CD4-positive, alpha-beta T cell (primary cell): Measurements from ENCODE around the gene CRYGS. TPM values are rescaled to one million over a fixed set of nuclear protein-coding genes. Genes with fewer than 3 reads are reported as not detected.

Source experiments
- ATAC-seq: fragments of 200-7000 bp; cut with Tn5 transposase; one replicate; pipeline ENCODE4 v1.10.0; 2022; ENCODE audit warnings: mild to moderate bottlenecking; ENCODE audit not compliant: poor library complexity
- CTCF ChIA-PET: fragments of 350-600 bp; sonication (Branson Sonifier 250); formaldehyde crosslinking; loops from one replicate; lab custom pipeline; 2021; ENCODE audit warnings: antibody characterized with exemption, inconsistent platforms; lab: Charles Lee
- POLR2A ChIA-PET: fragments of 350-600 bp; sonication (Branson Sonifier 250); formaldehyde crosslinking; loops from one replicate; lab custom pipeline; 2021; ENCODE audit warnings: antibody characterized with exemption, inconsistent platforms; lab: Charles Lee
- DNase-seq, 14 experiments: peaks; one replicate each; pipeline ENCODE4 v3.0.0-alpha.2; 2013 to 2020; ENCODE audit warnings: mixed read lengths in 2 of 14
- H3K27ac ChIP-seq, 2 donors: one replicate each; pipeline versions ENCODE4 v1.5.1 to v1.7.0; 2013; ENCODE audit warnings: low read length in 2 of 2, low read depth in 1 of 2, mild to moderate bottlenecking in 1 of 2
- H3K27me3 ChIP-seq, 2 experiments: 1 replicate in 1 of 2; 2 replicates in 1 of 2; pipeline versions ENCODE4 v1.6.1 to v1.7.0; 2013; ENCODE audit warnings: low read length in 2 of 2, control low read depth in 1 of 2, mild to moderate bottlenecking in 1 of 2, moderate library complexity in 1 of 2; ENCODE audit not compliant: insufficient read depth in 2 of 2, control insufficient read depth in 1 of 2
- H3K36me3 ChIP-seq: one replicate; pipeline ENCODE4 v1.6.1; 2013; ENCODE audit warnings: low read length, control low read depth; ENCODE audit not compliant: insufficient read depth
- H3K4me1 ChIP-seq: one replicate; pipeline ENCODE4 v1.6.1; 2013; ENCODE audit warnings: low read length, control low read depth; ENCODE audit not compliant: insufficient read depth
- H3K4me3 ChIP-seq: one replicate; pipeline ENCODE4 v1.5.1; 2013; ENCODE audit warnings: mild to moderate bottlenecking, low read length, moderate library complexity
- H3K9me3 ChIP-seq, 2 experiments: 1 replicate in 1 of 2; 2 replicates in 1 of 2; pipeline versions ENCODE4 v1.6.1 to v1.7.0; 2013; ENCODE audit warnings: low read length in 2 of 2, mild to moderate bottlenecking in 2 of 2, control low read depth in 1 of 2, moderate library complexity in 1 of 2; ENCODE audit not compliant: control insufficient read depth in 1 of 2, insufficient read depth in 1 of 2
- H3K27ac Mint-ChIP-seq: one replicate; pipeline ENCODE4 v1.8.0; 2020; ENCODE audit warnings: mixed read lengths
- H3K27me3 Mint-ChIP-seq: one replicate; pipeline ENCODE4 v1.8.0; 2021; ENCODE audit warnings: mixed read lengths
- H3K36me3 Mint-ChIP-seq: one replicate; pipeline ENCODE4 v1.8.0; 2021; ENCODE audit warnings: low read depth, mixed read lengths
- H3K4me1 Mint-ChIP-seq: one replicate; pipeline ENCODE4 v1.8.0; 2021; ENCODE audit warnings: low read depth, mixed read lengths
- H3K4me3 Mint-ChIP-seq: one replicate; pipeline ENCODE4 v1.8.0; 2020; ENCODE audit warnings: mild to moderate bottlenecking, mixed read lengths
- H3K9me3 Mint-ChIP-seq: one replicate; pipeline ENCODE4 v1.8.0; 2020; ENCODE audit warnings: mixed read lengths
- intact Hi-C, 2 experiments: fragments of 100-400 bp; cut with DNase I in 1 of 2; cut with micrococcal nuclease in 1 of 2; formaldehyde crosslinking; loops; one replicate each; pipeline versions ENCODE4 v1.15.1 to v1.9.0; 2023 to 2025; cut with DNase I, micrococcal nuclease
- total RNA-seq, 174 experiments: library from RNA in 2 of 174; stranded (reverse) in 2 of 174; gene quantifications; one replicate each; pipeline ENCODE4 v1.2.3 and lab custom pipeline; 2021 to 2026
- TF ChIP-seq, protein P1 (sequence below): fragments of 200-600 bp; IDR thresholded peaks from one replicate; pipeline ENCODE4 v1.8.0; 2022; ENCODE audit warnings: antibody characterized with exemption, mild to moderate bottlenecking

The CRYGS gene
- total RNA-seq, 2 experiments from 2014 or later = 1.9 to 2.3 TPM

- H3K9me3 Mint-ChIP-seq = no peaks in the 10 kb centered on the region
- intact Hi-C loops = no loop called here
- CTCF ChIA-PET = interaction anchor here (0.6 kb wide), 1 partner anchor 29 kb away, joined by 3 read pairs; no protein-coding TSS in a partner anchor
- Histone ChIP-seq H3K27ac (no peak overlapping the region), H3K27me3 (no peaks in the 10 kb centered on the region), H3K4me3 (no peak overlapping the region), H3K4me1 (peaks cover 14% of the 10 kb centered on the region), H3K36me3 (no peaks in the 10 kb centered on the region), H3K9me3 (no peaks in the 10 kb centered on the region)
- H3K27ac Mint-ChIP-seq = no peak overlapping the region
- TF ChIP-seq, protein P1, sequence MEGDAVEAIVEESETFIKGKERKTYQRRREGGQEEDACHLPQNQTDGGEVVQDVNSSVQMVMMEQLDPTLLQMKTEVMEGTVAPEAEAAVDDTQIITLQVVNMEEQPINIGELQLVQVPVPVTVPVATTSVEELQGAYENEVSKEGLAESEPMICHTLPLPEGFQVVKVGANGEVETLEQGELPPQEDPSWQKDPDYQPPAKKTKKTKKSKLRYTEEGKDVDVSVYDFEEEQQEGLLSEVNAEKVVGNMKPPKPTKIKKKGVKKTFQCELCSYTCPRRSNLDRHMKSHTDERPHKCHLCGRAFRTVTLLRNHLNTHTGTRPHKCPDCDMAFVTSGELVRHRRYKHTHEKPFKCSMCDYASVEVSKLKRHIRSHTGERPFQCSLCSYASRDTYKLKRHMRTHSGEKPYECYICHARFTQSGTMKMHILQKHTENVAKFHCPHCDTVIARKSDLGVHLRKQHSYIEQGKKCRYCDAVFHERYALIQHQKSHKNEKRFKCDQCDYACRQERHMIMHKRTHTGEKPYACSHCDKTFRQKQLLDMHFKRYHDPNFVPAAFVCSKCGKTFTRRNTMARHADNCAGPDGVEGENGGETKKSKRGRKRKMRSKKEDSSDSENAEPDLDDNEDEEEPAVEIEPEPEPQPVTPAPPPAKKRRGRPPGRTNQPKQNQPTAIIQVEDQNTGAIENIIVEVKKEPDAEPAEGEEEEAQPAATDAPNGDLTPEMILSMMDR = no peak
- H3K27me3 Mint-ChIP-seq = no peaks in the 10 kb centered on the region
- no peak for ATAC-seq
- POLR2A ChIA-PET = interaction anchor here (1.4 kb wide), 1 partner anchor 24 kb away, joined by 4 read pairs; no protein-coding TSS in a partner anchor
- no peak for DNase-seq
- peaks cover 26% of the 10 kb centered on the region for H3K4me1 Mint-ChIP-seq
- H3K36me3 Mint-ChIP-seq = no peaks in the 10 kb centered on the region
- H3K4me3 Mint-ChIP-seq = no peak overlapping the region
Measured at GRCh38 chr3:186510374-186511079, 33.7 kb downstream of the CRYGS start.

GRCh38 chr3:186509423-186509822 lies 34.8 kb downstream of the CRYGS start:
- Mint-ChIP-seq H3K4me3 (no peak overlapping the region), H3K27ac (no peak overlapping the region), H3K27me3 (no peaks in the 10 kb centered on the region), H3K9me3 (no peaks in the 10 kb centered on the region), H3K36me3 (no peaks in the 10 kb centered on the region), H3K4me1 (peaks cover 15% of the 10 kb centered on the region)
- POLR2A ChIA-PET = no interaction called here
- Histone ChIP-seq H3K27me3 (no peaks in the 10 kb centered on the region), H3K27ac (no peak overlapping the region), H3K36me3 (no peaks in the 10 kb centered on the region), H3K9me3 (no peaks in the 10 kb centered on the region), H3K4me1 (peaks cover 3% of the 10 kb centered on the region), H3K4me3 (no peak overlapping the region)
- DNase-seq (no peak), ATAC-seq (no peak)
- TF ChIP-seq, protein P1 = no peak
- intact Hi-C loops = no loop called here
- CTCF ChIA-PET = no interaction called here

DNA sequence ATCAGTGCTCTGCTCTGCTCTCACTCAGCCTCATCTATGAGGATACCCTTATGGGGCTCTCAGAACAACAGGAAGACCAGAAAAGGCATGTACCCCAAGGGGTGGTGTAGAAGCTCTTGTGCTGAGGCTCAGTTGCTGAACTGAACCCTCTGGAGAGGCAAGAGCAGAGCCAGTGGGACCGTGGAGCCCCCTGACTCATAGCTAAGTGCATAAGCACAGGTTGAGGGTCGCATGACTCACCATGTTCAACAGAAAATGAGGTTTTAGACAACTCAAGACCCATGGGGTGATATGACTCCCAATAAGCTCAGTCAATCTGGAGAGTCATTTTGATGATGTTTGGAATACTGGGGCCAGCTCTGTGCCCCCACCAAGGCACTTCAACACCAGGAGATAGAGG lies 37.3 kb downstream of the CRYGS start:
- intact Hi-C loops = no loop called here
- TF ChIP-seq, protein P1 = no peak
- no peak for ATAC-seq
- ChIA-PET POLR2A (no interaction called here), CTCF (interaction anchor here (1.0 kb wide), 1 partner anchor 33 kb away, joined by 4 read pairs; no protein-coding TSS in a partner anchor)
- no peak overlapping the region for H3K4me3 Mint-ChIP-seq
- peaks cover 11% of the 10 kb centered on the region for H3K4me1 Mint-ChIP-seq
- Histone ChIP-seq H3K36me3 (no peaks in the 10 kb centered on the region), H3K4me1 (peaks cover 3% of the 10 kb centered on the region), H3K4me3 (no peak overlapping the region), H3K27me3 (no peaks in the 10 kb centered on the region), H3K27ac (no peak overlapping the region), H3K9me3 (no peaks in the 10 kb centered on the region)
- no peaks in the 10 kb centered on the region for H3K27me3 Mint-ChIP-seq
- H3K36me3 Mint-ChIP-seq = no peaks in the 10 kb centered on the region
- no peak overlapping the region for H3K27ac Mint-ChIP-seq
- no peaks in the 10 kb centered on the region for H3K9me3 Mint-ChIP-seq
- DNase-seq = no peak
